GM19397 (cell line): Measurements from ENCODE around the gene LRSAM1.

Experiments
- ATAC-seq: cut with Tn5 transposase; IDR thresholded peaks from one replicate; pipeline ENCODE4 v1.9.1; 2021; ENCODE audit warnings: mild to moderate bottlenecking, moderate library complexity; ENCODE audit not compliant: unreplicated experiment

Gene LRSAM1

GRCh38 chr9:127509955-127510299 is 58.6 kb downstream of the LRSAM1 start:
- ATAC-seq, result no peak

GRCh38 chr9:127514468-127514867 is 63.2 kb downstream of the LRSAM1 start:
- no peak for ATAC-seq

- no peak for ATAC-seq
Observed at GRCh38 chr9:127516835-127517607, 65.7 kb downstream of the LRSAM1 start.

GRCh38 chr9:127517620-127518019 is 66.3 kb downstream of the LRSAM1 start:
- ATAC-seq, result no peak

- no peak for ATAC-seq
Observed at GRCh38 chr9:127518091-127518856, 67.0 kb downstream of the LRSAM1 start.

- ATAC-seq, result no peak
Observed at GRCh38 chr9:127519301-127520166, 68.2 kb downstream of the LRSAM1 start.

- ATAC-seq, result no peak
Observed at GRCh38 chr9:127520941-127521918, 69.9 kb downstream of the LRSAM1 start.

- no peak for ATAC-seq
Observed at GRCh38 chr9:127521919-127522304, 70.6 kb downstream of the LRSAM1 start.

GRCh38 chr9:127522727-127523126 is 71.4 kb downstream of the LRSAM1 start:
- no peak for ATAC-seq

GRCh38 chr9:127523312-127523851 is 72.1 kb downstream of the LRSAM1 start:
- ATAC-seq, result no peak

- no peak for ATAC-seq
Observed at GRCh38 chr9:127524373-127524772, 73.1 kb downstream of the LRSAM1 start.

- ATAC-seq, result no peak
Observed at GRCh38 chr9:127525401-127526188, 74.3 kb downstream of the LRSAM1 start.

GRCh38 chr9:127526655-127527559 is 75.6 kb downstream of the LRSAM1 start:
- ATAC-seq, result no peak

GRCh38 chr9:127527560-127528268 is 76.4 kb downstream of the LRSAM1 start:
- ATAC-seq, result no peak

- ATAC-seq, result no peak
Observed at GRCh38 chr9:127528422-127529251, 77.3 kb downstream of the LRSAM1 start.

GRCh38 chr9:127529671-127530070 is 78.4 kb downstream of the LRSAM1 start:
- ATAC-seq, result no peak
